HepG2 (cell line): ENCODE results near the gene SLC12A2. TPM values are rescaled to one million over a fixed set of nuclear protein-coding genes. Genes with fewer than 3 reads are reported as not detected.
A peak's percentile ranks its signal among the peaks of the same experiment; 100 is the strongest.

Source experiments
- ATAC-seq: fragments of 200-7000 bp; cut with Tn5 transposase; 3 replicates; pipeline ENCODE4 v1.9.1; 2020; ENCODE audit warnings: mild to moderate bottlenecking, moderate library complexity
- BruUV-seq: library from RNA; stranded (reverse); fragments of 400-500 nt; replicated peaks from 2 replicates; lab custom pipeline; 2021; lab: Mats Ljungman, UMichigan
- CTCF ChIA-PET: fragments of 300-600 bp; formaldehyde crosslinking; extraction: SDS; loops from one replicate; lab custom pipeline; 2021; ENCODE audit warnings: low total read pairs, inconsistent platforms, low intra/inter-chr PET ratio; lab: Yijun Ruan, JAX
- POLR2A ChIA-PET: fragments of 350-600 bp; sonication (Branson Sonifier 250); formaldehyde crosslinking; loops from one replicate; lab custom pipeline; 2020; ENCODE audit warnings: antibody characterized with exemption, inconsistent platforms; lab: Yijun Ruan, JAX
- DNase-seq: peaks from one replicate; pipeline ENCODE4 v3.0.0-alpha.2; 2015; ENCODE audit warnings: low spot score
- FAIRE-seq: peaks from 3 replicates; lab custom pipeline; 2011; peaks lifted over from hg19 to GRCh38; lab: Jason Lieb, UNC
- H2AFZ ChIP-seq: one replicate; pipeline ENCODE4 v1.6.1; 2011; ENCODE audit warnings: low read length, inconsistent platforms
- H3K27ac ChIP-seq: fragments of 300-600 bp; 3 replicates; pipeline ENCODE4 v1.8.0; 2011; ENCODE audit warnings: mixed run types, mild to moderate bottlenecking, mixed read lengths, low read length, inconsistent platforms; ENCODE audit not compliant: insufficient read depth; ENCODE audit errors: extremely low read length
- H3K27me3 ChIP-seq, 2 experiments: fragments of 200-600 bp in 1 of 2; 2 replicates in 1 of 2; 3 replicates in 1 of 2; pipeline versions ENCODE4 v1.6.0 to v1.8.0; 2011; ENCODE audit warnings: low read length in 2 of 2, mild to moderate bottlenecking in 2 of 2, moderate library complexity in 2 of 2, inconsistent platforms in 1 of 2; ENCODE audit not compliant: insufficient read depth in 2 of 2, control insufficient read depth in 1 of 2
- H3K36me3 ChIP-seq, 2 experiments: fragments of 200-600 bp in 1 of 2; replicated peaks in 1 of 2; 2 replicates in 1 of 2; 3 replicates in 1 of 2; pipeline versions ENCODE4 v1.5.1 to v1.8.0; 2011; ENCODE audit warnings: low read length in 2 of 2, inconsistent platforms in 1 of 2; ENCODE audit not compliant: insufficient read depth in 2 of 2, control insufficient read depth in 1 of 2
- H3K4me1 ChIP-seq: 2 replicates; pipeline ENCODE4 v1.5.1; 2012; ENCODE audit warnings: low read length, inconsistent platforms; ENCODE audit not compliant: insufficient read depth
- H3K4me2 ChIP-seq: 2 replicates; pipeline ENCODE4 v1.6.0; 2011; ENCODE audit warnings: low read depth, low read length, inconsistent platforms
- H3K4me3 ChIP-seq, 3 experiments: fragments of 200-600 bp in 1 of 3; sonication (generic), shearing (Covaris generic) in 1 of 3; replicated peaks in 1 of 3; 2 replicates each; pipeline ENCODE4 v1.5.1; 2011 to 2016; ENCODE audit warnings: low read length in 3 of 3, inconsistent platforms in 2 of 3, low read depth in 2 of 3, mild to moderate bottlenecking in 2 of 3, control low read depth in 1 of 3, mixed read lengths in 1 of 3; ENCODE audit not compliant: insufficient read depth in 1 of 3
- H3K79me2 ChIP-seq: one replicate; pipeline ENCODE4 v1.6.1; 2011; ENCODE audit warnings: low read length, inconsistent platforms; ENCODE audit not compliant: insufficient read depth
- H3K9ac ChIP-seq: 2 replicates; pipeline ENCODE4 v1.6.0; 2011; ENCODE audit warnings: mild to moderate bottlenecking, low read depth, low read length, inconsistent platforms; ENCODE audit not compliant: insufficient read depth
- H3K9me3 ChIP-seq: 2 replicates; pipeline ENCODE4 v1.5.1; 2012; ENCODE audit warnings: mild to moderate bottlenecking, low read length
- H4K20me1 ChIP-seq: 2 replicates; pipeline ENCODE4 v1.6.0; 2011; ENCODE audit warnings: inconsistent platforms, mild to moderate bottlenecking, low read length, moderate library complexity; ENCODE audit not compliant: insufficient read depth
- DPF2 ChIP-seq: sonication (generic); formaldehyde crosslinking; IDR thresholded peaks from 2 replicates; pipeline ENCODE4 v1.4.0; 2020; ENCODE audit warnings: mild to moderate bottlenecking, low read depth, missing genetic modification reagents, borderline replicate concordance
- HIVEP1 ChIP-seq: sonication (generic); formaldehyde crosslinking; IDR thresholded peaks from 2 replicates; pipeline ENCODE4 v1.4.0; 2020; ENCODE audit warnings: mild to moderate bottlenecking, missing genetic modification reagents
- ZNF143 ChIP-seq: sonication (generic); formaldehyde crosslinking; IDR thresholded peaks from 2 replicates; pipeline ENCODE4 v1.4.0; 2020; ENCODE audit warnings: missing genetic modification reagents
- ZNF256 ChIP-seq: sonication (generic); formaldehyde crosslinking; conservative IDR thresholded peaks from 2 replicates; pipeline ENCODE4 v1.4.0; 2020; ENCODE audit warnings: missing genetic modification reagents
- ZNF274 ChIP-seq: sonication (generic); formaldehyde crosslinking; IDR thresholded peaks from 2 replicates; pipeline ENCODE4 v1.5.1; 2020; ENCODE audit warnings: mild to moderate bottlenecking, missing genetic modification reagents
- WGBS: methylation state at CpG from one replicate; pipeline ENCODE4 v1.1.6; 2017; ENCODE audit warnings: low lambda C conversion rate; 5-methylcytosine and 5-hydroxymethylcytosine counted together
- in situ Hi-C: cut with HindIII; loops from 2 replicates; pipeline ENCODE4 v1.10.0; 2017; ENCODE audit warnings: low pct_unique_long_range_greater_than_20kb; ENCODE audit not compliant: extremely low pct_ligation_motif_present
- intact Hi-C: fragments of 100-400 bp; cut with micrococcal nuclease; formaldehyde crosslinking; loops from one replicate; pipeline ENCODE4 v1.10.0; 2022; ENCODE audit not compliant: unreplicated experiment
- polyA plus RNA-seq, 8 experiments: library from polyadenylated mRNA; depleted of rRNA in 3 of 8; stranded (reverse) in 7 of 8; unstranded in 1 of 8; fragments of >200 nt; fragmentation: Illumina TruSeq in 4 of 8; extraction: Trizol in 4 of 8; gene quantifications; 2 replicates each; pipeline versions ENCODE4 v1.2.1 to v1.2.3, GENCODE V29; 2011 to 2016; ENCODE audit warnings: low read depth in 4 of 8, missing spikeins in 1 of 8, mixed read lengths in 1 of 8; ENCODE audit not compliant: insufficient read depth in 1 of 8
- total RNA-seq, 5 experiments: library from RNA; depleted of rRNA; stranded (reverse); fragments of >200 nt; fragmentation: Illumina TruSeq; extraction: Trizol; gene quantifications; 2 replicates each; pipeline ENCODE4 v1.2.3, GENCODE V29; 2016; ENCODE audit warnings: low read depth in 1 of 5
- TF ChIP-seq, protein P1 (sequence below): IDR thresholded peaks from 2 replicates; pipeline ENCODE4 v1.6.1; 2016; ENCODE audit warnings: mild to moderate bottlenecking
- TF ChIP-seq, protein P2 (sequence below): sonication (generic); formaldehyde crosslinking; IDR thresholded peaks from 2 replicates; pipeline ENCODE4 v1.4.0; 2020; ENCODE audit warnings: missing genetic modification reagents, borderline replicate concordance
- TF ChIP-seq, protein P3 (sequence below): IDR thresholded peaks from 2 replicates; pipeline ENCODE4 v1.6.1; 2016; ENCODE audit warnings: missing biosample characterization, missing genetic modification reagents, low read depth
- TF ChIP-seq, protein P4 (sequence below): sonication (generic); formaldehyde crosslinking; IDR thresholded peaks from 2 replicates; pipeline ENCODE4 v1.5.1; 2020; ENCODE audit warnings: mild to moderate bottlenecking, missing genetic modification reagents, borderline replicate concordance

SLC12A2 gene
- total and polyA plus RNA-seq, 2 of the 13 experiments (the other 11 are each of a cell fraction or from before 2014, with no cell fraction given), result 4.0 to 9.7 TPM

DNA sequence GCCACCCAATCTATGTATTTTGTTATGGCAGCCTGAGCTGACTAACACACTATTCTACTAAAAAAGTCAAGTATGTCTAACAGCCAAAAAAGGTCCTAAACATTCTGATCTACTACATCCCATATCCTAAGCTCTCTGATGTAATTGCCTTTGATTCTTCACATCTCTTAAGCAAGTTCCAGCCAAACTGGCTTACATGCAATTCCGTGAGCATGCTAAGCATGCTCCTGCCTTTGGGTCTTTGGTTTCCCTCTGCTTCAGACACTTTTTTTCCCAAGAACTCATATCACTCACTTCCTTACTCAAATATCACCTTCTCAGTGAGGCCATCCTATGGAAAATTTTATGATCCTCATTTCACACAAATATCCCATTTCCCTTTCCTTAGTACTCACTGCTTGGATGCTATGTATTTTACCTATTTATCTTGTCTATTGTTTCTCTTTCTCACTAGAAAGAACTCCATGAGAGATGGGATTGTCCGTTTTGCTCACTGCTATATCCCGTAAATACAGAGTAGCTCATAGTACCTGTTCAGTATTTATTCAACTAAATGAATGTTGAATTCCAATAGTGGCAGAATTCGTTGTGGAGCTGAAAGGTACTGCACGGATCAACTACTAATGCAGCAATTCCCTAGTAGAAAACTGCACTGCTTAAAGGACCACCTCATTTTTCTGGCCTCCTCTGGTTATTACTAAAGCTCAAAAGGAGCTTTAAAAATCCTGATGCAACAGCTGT is 2.3 kb upstream of the SLC12A2 start:
- no peaks in the 10 kb centered on the region for H3K9me3 ChIP-seq
- peaks cover 5% of the 10 kb centered on the region for H3K79me2 ChIP-seq
- FAIRE-seq (no peak), ATAC-seq (no peak), DNase-seq (no peak)
- no peaks in the 10 kb centered on the region for H3K36me3 ChIP-seq
- 0 out of 2 replicates have a peak overlapping the region, but pooled peaks have one; percentile 29 for H3K9ac ChIP-seq
- POLR2A ChIA-PET, result interaction anchor here (0.6 kb wide), 1 partner anchor 894 kb away, joined by 3 read pairs; no protein-coding TSS in a partner anchor
- H3K27me3 ChIP-seq, result peaks cover 0 to 5% of the 10 kb centered on the region in 2 experiments; a peak in 1 of 5 replicates
- 46% methylated on average over 5 of the region's 5 CpGs for WGBS
- TSS peak; percentile 52 for BruUV-seq
- H3K27ac ChIP-seq, result no peak overlapping the region
- H3K4me3 ChIP-seq, result peak overlapping the region in 2 of 3 experiments; percentile 33 to 46; a peak in 1 of 6 replicates
- CTCF ChIA-PET, result no interaction called here
- no peak overlapping the region for H2AFZ ChIP-seq
- in situ Hi-C loops, result loop anchor here (25.0 kb wide), 1 partner anchor 194 kb away; no protein-coding TSS in a partner anchor
- 0 out of 2 replicates have a peak, but pooled peaks cover 3% of the 10 kb centered on the region for H4K20me1 ChIP-seq
- peaks cover 15% of the 10 kb centered on the region for H3K4me1 ChIP-seq
- intact Hi-C loops, result loop anchor here (5.0 kb wide), 2 partner anchors 174 to 204 kb away; no protein-coding TSS in a partner anchor
- H3K4me2 ChIP-seq, result peak overlapping the region; percentile 82
- TF ChIP-seq, protein P1, sequence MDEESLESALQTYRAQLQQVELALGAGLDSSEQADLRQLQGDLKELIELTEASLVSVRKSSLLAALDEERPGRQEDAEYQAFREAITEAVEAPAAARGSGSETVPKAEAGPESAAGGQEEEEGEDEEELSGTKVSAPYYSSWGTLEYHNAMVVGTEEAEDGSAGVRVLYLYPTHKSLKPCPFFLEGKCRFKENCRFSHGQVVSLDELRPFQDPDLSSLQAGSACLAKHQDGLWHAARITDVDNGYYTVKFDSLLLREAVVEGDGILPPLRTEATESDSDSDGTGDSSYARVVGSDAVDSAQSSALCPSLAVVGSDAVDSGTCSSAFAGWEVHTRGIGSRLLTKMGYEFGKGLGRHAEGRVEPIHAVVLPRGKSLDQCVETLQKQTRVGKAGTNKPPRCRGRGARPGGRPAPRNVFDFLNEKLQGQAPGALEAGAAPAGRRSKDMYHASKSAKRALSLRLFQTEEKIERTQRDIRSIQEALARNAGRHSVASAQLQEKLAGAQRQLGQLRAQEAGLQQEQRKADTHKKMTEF (CRISPR knock-in tag), result no peak
- TF ChIP-seq ZNF274 (CRISPR knock-in tag) (no peak), DPF2 (CRISPR knock-in tag) (no peak), HIVEP1 (no peak), ZNF143 (CRISPR knock-in tag) (no peak), ZNF256 (no peak)
- TF ChIP-seq, protein P2, sequence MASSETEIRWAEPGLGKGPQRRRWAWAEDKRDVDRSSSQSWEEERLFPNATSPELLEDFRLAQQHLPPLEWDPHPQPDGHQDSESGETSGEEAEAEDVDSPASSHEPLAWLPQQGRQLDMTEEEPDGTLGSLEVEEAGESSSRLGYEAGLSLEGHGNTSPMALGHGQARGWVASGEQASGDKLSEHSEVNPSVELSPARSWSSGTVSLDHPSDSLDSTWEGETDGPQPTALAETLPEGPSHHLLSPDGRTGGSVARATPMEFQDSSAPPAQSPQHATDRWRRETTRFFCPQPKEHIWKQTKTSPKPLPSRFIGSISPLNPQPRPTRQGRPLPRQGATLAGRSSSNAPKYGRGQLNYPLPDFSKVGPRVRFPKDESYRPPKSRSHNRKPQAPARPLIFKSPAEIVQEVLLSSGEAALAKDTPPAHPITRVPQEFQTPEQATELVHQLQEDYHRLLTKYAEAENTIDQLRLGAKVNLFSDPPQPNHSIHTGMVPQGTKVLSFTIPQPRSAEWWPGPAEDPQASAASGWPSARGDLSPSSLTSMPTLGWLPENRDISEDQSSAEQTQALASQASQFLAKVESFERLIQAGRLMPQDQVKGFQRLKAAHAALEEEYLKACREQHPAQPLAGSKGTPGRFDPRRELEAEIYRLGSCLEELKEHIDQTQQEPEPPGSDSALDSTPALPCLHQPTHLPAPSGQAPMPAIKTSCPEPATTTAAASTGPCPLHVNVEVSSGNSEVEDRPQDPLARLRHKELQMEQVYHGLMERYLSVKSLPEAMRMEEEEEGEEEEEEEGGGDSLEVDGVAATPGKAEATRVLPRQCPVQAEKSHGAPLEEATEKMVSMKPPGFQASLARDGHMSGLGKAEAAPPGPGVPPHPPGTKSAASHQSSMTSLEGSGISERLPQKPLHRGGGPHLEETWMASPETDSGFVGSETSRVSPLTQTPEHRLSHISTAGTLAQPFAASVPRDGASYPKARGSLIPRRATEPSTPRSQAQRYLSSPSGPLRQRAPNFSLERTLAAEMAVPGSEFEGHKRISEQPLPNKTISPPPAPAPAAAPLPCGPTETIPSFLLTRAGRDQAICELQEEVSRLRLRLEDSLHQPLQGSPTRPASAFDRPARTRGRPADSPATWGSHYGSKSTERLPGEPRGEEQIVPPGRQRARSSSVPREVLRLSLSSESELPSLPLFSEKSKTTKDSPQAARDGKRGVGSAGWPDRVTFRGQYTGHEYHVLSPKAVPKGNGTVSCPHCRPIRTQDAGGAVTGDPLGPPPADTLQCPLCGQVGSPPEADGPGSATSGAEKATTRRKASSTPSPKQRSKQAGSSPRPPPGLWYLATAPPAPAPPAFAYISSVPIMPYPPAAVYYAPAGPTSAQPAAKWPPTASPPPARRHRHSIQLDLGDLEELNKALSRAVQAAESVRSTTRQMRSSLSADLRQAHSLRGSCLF (CRISPR knock-in tag), result no peak
- TF ChIP-seq, protein P3, sequence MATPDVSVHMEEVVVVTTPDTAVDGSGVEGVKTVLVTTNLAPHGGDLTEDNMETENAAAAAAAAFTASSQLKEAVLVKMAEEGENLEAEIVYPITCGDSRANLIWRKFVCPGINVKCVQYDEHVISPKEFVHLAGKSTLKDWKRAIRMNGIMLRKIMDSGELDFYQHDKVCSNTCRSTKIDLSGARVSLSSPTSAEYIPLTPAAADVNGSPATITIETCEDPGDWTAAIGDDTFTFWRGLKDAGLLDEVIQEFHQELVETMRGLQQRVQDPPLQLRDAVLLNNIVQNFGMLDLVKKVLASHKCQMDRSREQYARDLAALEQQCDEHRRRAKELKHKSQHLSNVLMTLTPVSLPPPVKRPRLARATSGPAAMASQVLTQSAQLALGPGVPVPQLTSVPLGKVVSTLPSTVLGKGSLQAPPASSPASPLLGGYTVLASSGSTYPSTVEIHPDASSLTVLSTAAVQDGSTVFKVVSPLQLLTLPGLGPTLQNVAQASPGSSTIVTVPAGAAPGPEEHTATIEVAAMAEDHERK (CRISPR knock-in tag), result no peak
- TF ChIP-seq, protein P4, sequence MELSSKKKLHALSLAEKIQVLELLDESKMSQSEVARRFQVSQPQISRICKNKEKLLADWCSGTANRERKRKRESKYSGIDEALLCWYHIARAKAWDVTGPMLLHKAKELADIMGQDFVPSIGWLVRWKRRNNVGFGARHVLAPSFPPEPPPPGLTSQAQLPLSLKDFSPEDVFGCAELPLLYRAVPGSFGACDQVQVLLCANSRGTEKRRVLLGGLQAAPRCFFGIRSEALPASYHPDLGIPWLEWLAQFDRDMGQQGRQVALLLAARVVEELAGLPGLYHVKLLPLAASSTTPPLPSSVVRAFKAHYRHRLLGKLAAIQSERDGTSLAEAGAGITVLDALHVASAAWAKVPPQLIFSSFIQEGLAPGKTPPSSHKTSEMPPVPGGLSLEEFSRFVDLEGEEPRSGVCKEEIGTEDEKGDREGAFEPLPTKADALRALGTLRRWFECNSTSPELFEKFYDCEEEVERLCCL (CRISPR knock-in tag), result no peak
